ENCODE measurements around the gene TBX2. TPM values are rescaled to one million over a fixed set of nuclear protein-coding genes. Genes with fewer than 3 reads are reported as not detected.

TBX2 gene
- total and polyA plus RNA-seq, 9 of the 15 experiments (the other 6 are each of a cell fraction or from before 2014, with no cell fraction given), result 0.18 TPM; not detected in 8

GRCh38 chr17:61427567-61427966 is 27.9 kb downstream of the TBX2 start (continued):
- TF ChIP-seq BDP1 (IDR thresholded peaks at IDR 0.05; ENCODE audit: insufficient read depth, insufficient read length) (no peak), PREB (CRISPR knock-in tag; IDR thresholded peaks at IDR 0.05) (no peak), E4F1 (CRISPR knock-in tag; IDR thresholded peaks at IDR 0.05; ENCODE audit: borderline replicate concordance) (no peak), KLF1 (tag; IDR thresholded peaks at IDR 0.05) (no peak), GTF2E2 (tag; IDR thresholded peaks at IDR 0.05) (no peak), TSHZ1 (CRISPR knock-in tag; IDR thresholded peaks at IDR 0.05) (no peak), EHMT2 (IDR thresholded peaks at IDR 0.05) (no peak), HNRNPLL (IDR thresholded peaks at IDR 0.05; ENCODE audit: low read depth, low read length, poor library complexity, severe bottlenecking) (no peak), MEIS2 (IDR thresholded peaks at IDR 0.05; ENCODE audit: partially characterized antibody) (peak; percentile 9), KAT7 (CRISPR knock-in tag; IDR thresholded peaks at IDR 0.05; ENCODE audit: borderline replicate concordance) (no peak), ZNF668 (CRISPR knock-in tag; IDR thresholded peaks at IDR 0.05) (no peak), U2AF1 (optimal IDR thresholded peaks at IDR 0.05; ENCODE audit: low read depth, low read length) (no peak), IRF9 (tag; IDR thresholded peaks at IDR 0.05) (no peak), ZNF717 (CRISPR knock-in tag; IDR thresholded peaks at IDR 0.05) (no peak), ARID3B (CRISPR knock-in tag; IDR thresholded peaks at IDR 0.05; ENCODE audit: borderline replicate concordance) (no peak)
